Measurements from ENCODE around the gene NDUFA11.

DNA sequence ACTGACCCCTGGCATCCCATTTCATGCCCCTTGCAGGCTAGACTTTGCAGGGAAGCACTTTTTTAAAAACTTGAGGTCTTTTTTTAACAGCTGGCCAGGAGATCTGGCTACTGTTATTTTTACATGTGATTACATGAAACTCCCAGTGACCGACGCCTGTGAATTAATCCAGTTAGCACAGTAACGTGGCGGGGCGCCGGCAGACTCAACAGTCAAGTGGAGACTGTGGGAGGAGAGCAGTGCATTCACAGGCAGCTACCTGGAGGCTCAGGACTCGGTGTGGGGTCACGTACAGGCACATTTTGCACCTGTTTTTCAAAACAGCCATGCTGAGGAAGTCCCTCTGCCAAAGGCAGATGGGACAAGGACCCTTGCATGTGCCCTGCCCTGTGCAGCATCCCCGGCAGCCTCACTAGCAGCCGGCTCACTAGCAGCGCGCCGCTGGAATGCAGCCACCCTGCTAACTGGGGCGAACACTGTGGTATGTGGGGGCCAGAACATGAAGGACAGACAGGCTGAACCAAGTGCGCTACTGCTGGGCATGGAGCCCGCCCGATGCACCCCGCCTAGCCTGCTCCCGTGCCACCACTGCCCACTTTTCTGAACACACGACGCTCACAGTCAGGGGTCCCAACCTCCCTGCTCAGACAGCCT is 29.1 kb upstream of the NDUFA11 start:
- TF ChIP-seq, protein P1, sequence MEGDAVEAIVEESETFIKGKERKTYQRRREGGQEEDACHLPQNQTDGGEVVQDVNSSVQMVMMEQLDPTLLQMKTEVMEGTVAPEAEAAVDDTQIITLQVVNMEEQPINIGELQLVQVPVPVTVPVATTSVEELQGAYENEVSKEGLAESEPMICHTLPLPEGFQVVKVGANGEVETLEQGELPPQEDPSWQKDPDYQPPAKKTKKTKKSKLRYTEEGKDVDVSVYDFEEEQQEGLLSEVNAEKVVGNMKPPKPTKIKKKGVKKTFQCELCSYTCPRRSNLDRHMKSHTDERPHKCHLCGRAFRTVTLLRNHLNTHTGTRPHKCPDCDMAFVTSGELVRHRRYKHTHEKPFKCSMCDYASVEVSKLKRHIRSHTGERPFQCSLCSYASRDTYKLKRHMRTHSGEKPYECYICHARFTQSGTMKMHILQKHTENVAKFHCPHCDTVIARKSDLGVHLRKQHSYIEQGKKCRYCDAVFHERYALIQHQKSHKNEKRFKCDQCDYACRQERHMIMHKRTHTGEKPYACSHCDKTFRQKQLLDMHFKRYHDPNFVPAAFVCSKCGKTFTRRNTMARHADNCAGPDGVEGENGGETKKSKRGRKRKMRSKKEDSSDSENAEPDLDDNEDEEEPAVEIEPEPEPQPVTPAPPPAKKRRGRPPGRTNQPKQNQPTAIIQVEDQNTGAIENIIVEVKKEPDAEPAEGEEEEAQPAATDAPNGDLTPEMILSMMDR (IDR thresholded peaks at IDR 0.05) = no peak
- no peak for TF ChIP-seq EZH2 (IDR thresholded peaks at IDR 0.05; ENCODE audit: borderline replicate concordance, insufficient read depth, low read depth, low read length, poor library complexity, severe bottlenecking)

Data from B cell (primary cell).